GM19328 (cell line): ENCODE data around the gene LAT.
A peak's percentile ranks its signal among the peaks of the same experiment; 100 is the strongest.
"Not testable (repeated sequence)": the region's sequence is repeated elsewhere in the genome, so short reads cannot be mapped to it uniquely, and the experiment has no call there.

ENCODE experiments used
- ATAC-seq: cut with Tn5 transposase; IDR thresholded peaks from one replicate; pipeline ENCODE4 v1.9.1; 2021; ENCODE audit warnings: mild to moderate bottlenecking, moderate library complexity; ENCODE audit not compliant: unreplicated experiment

The LAT gene, protein sequence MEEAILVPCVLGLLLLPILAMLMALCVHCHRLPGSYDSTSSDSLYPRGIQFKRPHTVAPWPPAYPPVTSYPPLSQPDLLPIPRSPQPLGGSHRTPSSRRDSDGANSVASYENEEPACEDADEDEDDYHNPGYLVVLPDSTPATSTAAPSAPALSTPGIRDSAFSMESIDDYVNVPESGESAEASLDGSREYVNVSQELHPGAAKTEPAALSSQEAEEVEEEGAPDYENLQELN

DNA sequence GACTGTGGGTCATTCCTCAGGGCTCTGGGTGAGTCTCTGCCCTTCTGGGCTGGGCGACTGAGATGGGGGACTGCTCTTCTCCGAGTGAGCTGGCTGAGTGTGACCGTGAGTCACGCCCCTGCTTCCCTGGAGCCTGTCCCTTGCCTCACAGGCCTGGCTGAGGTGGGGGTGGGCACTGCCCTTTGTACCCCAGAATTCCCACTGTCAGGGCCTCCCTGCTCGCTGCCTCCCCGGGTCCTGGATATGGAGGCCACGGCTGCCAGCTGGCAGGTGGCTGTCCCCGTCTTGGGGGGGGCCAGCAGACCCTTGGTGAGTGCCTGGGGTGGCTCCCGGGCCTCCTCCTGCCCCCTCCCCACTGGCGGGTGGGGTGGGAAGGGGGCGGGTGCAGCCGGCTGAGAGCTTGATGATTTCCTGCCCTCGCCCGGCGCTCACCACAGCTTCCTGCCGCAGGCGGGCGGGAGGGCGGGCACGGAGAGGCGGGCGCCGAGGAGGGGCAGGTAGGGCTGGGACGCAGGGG lies at the start of gene LAT:
Gene LAT (plus strand): TSS at position 434 of the 517 bp plus-strand sequence. CDS start 366 bp downstream, outside the sequence.
- no peak for ATAC-seq

DNA sequence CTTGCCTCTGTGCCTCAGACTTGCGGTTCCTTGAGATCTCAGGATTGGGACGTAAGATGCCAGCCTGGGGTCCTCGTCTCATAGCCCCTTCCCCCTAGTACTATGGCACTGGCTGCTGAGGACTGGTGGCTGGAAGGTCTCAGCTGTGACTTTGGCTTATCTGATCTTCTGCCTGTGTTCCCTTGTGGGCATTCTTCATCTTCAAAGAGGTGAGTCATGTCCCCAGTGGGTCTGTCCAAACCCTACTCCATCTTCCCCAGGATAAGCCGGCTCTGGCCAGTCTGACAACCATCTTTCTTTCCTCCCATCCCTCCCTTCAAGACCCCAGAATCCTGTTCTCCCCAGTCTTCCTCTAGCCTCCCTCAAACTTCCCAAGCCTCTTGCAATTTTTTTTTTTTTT lies 49.5 kb upstream of the LAT start:
- ATAC-seq = no peak

DNA sequence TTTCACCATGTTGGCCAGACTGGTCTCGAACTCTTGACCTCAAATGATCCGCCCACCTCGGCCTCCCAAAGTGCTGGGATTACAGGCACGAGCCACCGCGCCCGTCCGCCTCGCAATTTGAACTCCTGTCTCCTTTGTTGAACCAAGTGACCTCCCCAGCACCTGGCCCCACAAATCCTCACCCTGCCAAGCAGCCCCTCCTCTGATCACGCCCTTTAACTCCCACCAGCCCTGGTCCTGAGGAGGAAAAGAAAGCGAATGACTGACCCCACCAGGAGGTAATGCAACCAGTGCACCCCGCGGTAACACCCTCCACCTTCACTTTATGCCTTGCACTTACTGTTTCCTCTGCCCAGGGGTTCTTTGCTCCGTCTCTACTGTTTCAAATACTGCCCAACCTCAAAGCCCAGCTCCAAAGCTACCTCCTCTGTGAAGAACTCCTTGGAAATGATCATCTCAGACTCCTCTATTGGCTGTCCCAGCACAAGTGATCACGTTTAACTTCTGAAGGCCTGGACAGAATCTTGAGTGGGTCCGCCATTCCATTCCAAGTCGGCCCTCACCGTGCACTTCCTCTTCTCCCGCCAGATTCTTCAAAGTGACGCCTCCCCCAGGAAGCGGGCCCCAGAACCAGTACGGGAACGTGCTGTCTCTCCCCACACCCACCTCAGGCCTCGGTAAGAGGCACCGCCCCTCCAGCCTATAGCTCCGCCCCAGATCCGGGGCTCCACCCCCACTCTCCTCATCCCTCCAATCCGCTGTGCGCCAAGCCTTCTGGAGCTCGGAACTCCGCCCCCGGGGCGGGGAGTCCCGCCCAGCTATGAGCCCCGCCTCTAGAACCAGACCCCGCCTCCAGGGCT lies 48.7 kb upstream of the LAT start:
- peak; percentile 61 for ATAC-seq

DNA sequence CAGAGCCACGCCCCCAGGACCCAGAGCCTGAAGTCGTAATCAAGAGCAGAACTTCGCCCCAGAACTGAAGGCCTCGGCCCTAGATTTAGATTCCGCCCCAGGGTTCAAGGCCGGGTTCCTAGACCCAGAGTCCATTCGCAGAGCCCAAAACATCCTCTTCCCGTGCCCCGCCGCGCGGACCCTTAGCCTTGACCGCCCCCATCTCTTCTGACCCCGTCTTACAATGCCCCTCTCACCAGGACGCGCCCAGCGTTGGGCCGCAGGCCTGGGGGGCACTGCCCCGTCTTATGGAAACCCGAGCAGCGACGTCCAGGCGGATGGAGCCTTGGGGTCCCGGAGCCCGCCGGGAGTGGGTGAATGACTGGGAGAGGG lies 48.1 kb upstream of the LAT start:
- ATAC-seq = no peak

DNA sequence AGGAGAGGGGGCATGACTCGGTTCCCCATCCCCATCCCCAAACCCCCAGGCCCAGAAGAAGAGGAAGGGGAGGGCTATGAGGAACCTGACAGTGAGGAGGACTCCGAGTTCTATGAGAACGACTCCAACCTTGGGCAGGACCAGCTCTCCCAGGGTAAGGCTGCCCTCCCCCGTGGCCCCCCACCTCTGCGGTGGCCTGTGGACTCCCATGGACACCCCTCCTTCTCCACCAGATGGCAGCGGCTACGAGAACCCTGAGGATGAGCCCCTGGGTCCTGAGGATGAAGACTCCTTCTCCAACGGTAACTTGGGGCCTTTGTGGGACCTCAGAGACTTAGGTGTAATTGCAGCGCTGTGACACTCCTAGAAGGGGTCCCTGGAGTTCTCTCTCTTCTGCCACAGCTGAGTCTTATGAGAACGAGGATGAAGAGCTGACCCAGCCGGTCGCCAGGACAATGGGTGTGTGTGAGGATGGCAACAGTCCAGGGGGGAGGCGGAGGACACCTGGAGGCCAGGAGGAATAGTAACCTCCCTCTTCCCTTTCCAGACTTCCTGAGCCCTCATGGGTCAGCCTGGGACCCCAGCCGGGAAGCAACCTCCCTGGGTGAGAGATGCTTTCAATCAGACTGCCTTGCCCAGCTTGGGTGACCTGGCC lies 47.5 kb upstream of the LAT start:
- ATAC-seq = no peak

DNA sequence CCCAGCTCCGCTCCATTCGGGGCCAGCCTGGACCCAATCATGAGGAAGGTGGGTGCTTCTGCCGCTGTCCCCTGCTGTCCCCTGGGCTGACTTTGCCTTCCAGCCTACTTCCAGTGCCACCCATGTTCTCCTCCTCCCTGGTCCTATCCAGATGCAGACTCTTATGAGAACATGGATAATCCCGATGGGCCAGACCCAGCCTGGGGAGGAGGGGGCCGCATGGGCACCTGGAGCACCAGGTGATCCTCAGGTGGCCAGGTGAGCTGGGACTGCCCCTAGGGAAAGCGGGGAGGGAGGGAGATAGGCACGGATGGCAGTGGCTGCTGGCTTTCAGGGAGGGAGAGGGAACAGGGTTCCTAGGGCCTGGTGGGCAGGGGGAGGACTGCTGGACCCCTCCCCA lies 46.1 kb upstream of the LAT start:
- no peak for ATAC-seq

DNA sequence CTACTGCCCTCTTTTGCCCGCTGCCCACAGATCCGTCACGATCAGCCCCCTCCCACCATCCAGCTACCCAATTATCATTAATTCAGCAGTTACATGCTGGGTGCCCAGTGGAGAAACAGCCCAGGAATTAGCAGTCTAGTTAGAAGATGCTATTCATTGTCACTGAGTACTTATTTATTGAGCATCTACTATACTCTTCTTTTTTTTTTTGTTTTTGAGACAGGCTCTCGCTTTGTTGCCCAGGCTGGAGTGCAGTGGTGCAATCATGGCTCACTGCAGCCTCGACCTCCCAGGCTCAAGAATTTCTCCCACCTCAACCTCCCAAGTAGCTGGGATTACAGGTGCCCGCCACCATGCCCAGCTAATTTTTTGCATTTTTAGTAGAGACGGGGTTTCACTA lies 45.0 kb upstream of the LAT start:
- not testable (repeated sequence) for ATAC-seq

DNA sequence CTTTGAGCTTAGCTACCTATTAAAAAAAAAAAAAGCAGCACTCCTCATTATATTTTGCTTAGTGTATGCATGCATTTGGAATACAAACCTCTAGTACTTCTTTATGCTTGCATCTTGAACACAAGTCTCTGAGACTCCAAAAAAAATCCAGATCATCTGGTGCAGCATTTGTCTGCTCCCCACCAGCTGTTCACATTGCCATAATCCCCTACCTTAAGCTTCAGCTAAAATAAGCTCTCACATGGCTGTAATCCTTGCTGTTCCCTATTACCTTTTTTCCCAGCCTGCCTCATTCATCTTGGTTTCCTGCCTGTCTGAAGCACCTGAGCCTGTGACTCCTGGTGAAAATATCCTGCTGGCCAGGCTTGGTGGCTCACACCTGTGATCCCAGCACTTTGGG lies 41.6 kb upstream of the LAT start:
- no peak for ATAC-seq

DNA sequence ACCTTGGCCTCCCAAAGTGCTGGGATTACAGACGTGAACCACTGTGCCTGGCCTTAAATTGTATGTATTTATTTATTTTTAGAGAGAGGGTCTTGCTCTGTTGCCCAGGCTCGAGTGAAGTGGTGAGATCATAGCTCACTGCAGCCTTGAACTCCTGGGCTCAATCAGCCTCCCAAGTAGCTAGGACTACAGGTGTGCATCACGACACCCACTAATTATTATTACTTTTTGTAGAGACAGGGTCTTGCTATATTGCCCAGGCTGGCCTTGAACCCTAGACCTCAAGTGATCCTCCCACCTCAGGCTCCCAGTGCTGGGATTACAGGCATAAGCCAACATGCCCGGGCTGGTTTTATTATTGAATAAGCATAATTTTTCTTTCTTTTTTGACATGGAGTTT lies 38.2 kb upstream of the LAT start:
- no peak for ATAC-seq

DNA sequence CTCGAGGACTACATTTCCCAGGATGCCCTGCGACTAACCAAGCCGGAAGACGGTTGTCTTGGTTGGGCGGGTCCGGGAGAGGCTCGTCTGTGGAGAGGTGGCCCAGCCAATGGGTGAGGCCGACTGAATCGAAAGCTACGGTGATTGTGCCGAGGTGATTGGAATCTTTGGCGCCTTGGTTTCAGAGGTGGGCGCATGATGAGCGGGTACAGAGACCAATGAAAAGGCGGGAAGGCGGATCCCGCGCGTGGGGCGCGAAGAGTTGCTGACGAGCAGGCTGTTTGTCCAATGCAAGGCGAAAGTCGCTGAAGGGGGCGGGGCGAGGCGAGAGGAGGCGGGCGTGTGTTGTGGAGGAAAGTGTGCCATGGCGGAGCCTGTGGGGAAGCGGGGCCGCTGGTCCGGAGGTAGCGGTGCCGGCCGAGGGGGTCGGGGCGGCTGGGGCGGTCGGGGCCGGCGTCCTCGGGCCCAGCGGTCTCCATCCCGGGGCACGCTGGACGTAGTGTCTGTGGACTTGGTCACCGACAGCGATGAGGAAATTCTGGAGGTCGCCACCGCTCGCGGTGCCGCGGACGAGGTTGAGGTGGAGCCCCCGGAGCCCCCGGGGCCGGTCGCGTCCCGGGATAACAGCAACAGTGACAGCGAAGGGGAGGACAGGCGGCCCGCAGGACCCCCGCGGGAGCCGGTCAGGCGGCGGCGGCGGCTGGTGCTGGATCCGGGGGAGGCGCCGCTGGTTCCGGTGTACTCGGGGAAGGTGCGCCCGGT lies 34.0 kb upstream of the LAT start, which contains the start of gene NFATC2IP:
Gene NFATC2IP (plus strand): TSS at position 290 of the 762 bp plus-strand sequence. CDS start 75 bp downstream, at position 365.
- ATAC-seq = peak; percentile 89

DNA sequence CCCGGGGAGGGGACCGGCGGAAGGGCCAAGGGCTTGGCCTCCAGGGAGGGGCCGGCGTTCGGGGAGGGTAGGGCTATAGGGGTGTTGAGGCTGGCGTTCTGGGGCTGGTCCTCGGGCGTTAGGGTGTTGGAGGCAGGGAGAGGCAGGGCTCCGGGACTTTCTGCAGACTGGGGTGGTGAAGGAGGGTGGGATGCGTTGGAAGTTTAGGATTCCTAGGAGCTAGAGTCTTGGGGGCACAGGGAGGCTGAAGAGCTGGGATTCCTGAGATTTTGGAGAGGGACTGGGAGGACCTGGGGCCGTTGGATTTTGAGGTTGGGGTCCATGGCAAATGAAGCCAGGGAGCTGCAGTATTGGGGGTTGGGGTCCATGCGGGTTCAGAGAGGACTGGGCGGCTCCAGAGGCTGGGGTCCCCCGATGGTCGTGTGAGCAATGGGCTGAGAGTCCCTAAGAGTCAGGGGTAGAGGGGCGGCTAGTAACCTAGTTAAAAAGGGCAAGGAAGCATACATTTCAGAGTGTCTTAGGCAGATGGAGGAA lies 33.4 kb upstream of the LAT start:
- no peak for ATAC-seq

DNA sequence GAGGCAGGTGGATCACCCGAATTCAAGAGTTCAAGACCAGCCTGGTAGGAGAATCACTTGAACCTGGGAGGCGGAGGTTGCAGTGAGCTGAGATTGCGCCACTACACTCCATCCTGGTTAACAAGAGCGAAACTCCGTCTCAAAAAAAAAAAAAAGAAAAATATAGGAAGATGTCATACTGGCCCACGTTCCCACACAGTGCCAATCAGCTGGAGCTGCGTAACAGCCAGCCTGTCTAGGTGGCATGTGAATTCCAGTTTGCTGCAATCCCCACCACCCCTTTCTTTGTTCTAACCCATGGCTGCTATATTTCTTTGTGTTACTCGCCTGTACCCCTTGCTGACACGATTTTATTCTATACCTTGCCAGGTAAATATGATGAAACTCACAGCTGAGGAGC lies 26.6 kb upstream of the LAT start:
- ATAC-seq = no peak

DNA sequence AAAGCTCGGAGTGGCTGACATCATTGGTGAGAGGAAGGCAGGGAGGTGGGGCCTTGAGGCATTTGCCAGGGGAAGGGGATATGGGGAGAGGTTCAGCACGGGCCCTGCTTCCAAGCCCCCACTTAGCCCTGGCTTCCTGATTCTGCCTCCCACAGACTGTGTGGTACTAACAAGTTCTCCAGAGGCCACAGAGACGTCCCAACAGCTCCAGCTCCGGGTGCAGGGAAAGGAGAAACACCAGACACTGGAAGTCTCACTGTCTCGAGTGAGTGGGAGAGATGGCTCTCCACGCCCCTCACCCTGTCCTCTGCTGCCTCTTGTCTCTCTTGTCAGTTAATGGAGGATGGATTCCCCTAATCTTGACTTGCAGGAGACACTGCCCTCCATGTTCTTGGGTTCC lies 26.0 kb upstream of the LAT start:
- ATAC-seq = no peak

DNA sequence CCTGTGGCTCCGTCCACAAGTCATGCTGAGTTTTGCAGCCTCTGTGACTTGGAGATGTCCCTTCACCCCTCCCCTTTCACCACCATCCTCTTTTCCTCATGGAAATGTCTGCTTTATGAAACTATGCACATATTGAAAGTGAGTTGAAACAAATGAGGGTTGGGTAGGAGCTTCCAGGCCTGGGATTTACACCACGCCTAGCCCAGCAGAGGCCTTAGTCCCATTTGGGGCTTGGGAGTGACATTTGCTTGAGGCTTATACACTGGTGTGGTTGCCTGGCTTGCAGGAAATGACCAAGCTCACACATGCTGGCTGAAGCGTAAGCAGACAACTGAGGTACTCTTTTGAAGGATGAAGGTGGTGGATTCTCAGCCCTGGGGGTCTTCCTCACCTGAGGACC lies 20.8 kb upstream of the LAT start:
- no peak for ATAC-seq

DNA sequence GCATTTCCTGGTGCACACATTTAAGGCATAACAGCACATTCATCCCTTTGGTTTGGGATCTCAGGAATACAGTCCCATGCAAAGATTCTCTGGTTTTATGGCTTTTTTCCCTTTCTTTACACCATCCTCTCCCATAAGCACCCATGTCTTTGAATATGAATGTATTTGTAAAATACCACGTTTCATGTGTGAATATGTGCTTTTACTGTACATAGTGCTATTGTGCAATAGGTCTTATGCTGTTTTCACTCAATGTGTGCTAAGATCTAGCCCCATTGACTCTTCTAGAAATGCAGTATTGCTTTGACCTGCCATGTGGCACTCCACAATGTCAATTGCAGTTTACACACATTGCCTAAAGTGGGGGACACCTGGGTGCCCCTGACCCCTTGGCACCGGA lies 20.4 kb upstream of the LAT start:
- no peak for ATAC-seq

DNA sequence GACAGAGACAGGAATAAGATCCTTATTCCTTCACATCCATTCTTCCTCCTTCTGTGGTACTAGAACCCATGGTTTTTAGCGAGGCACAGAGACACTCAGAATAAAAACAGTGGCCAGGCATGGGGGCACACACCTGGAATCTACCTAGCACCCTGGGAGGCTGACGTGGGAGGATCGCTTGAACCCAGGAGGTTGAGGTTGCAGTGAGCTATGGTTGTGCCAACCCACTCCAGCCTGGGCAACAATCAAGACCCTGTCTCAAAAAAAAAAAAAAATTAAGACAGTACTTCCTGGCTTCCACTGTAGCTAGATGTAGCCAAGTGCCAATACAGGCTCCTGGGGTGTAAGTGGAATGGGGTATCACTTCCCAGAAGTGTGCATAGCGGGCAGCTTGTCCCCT lies 17.7 kb upstream of the LAT start:
- ATAC-seq = no peak

DNA sequence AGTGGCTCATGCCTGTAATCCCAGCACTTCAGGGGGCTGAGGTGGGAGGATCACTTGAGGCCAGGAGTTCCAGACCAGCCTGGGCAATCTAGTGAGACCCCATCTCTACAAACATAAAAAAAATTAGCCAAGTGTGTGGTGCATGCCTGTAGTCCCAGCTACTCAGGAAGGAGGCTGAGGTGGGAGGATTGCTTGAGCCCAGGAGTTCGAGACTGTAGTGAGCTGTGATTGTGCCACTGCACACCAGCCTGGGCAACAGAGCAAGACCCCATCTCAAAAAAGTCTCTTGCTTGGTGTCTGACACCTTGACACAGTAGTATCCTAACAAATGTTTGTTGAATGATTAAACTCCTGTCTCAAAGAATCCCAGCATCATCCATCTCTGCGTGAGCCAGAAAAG lies 15.2 kb upstream of the LAT start:
- ATAC-seq = not testable (repeated sequence)

DNA sequence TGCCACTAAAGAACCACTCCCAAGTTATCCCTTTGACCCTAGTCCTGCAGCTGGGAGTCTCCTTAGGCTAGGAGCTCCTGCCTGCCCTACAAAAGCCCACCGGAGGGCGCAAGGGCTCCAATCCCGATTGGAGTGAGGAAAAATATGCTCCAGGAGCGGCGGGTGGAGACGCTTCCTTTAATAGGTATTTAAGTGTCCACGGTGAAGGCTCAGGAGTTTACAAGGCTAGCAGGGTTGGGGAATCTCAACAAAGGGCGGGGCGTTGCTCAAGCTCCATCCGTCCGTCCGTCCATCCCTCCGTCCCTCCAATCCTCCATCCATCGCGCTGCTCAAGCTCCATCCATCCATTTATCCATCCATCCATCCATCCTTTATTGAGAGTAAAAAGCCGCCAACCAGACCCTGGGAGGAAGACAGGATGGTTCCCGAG lies 10.8 kb upstream of the LAT start:
- peak; percentile 22 for ATAC-seq

DNA sequence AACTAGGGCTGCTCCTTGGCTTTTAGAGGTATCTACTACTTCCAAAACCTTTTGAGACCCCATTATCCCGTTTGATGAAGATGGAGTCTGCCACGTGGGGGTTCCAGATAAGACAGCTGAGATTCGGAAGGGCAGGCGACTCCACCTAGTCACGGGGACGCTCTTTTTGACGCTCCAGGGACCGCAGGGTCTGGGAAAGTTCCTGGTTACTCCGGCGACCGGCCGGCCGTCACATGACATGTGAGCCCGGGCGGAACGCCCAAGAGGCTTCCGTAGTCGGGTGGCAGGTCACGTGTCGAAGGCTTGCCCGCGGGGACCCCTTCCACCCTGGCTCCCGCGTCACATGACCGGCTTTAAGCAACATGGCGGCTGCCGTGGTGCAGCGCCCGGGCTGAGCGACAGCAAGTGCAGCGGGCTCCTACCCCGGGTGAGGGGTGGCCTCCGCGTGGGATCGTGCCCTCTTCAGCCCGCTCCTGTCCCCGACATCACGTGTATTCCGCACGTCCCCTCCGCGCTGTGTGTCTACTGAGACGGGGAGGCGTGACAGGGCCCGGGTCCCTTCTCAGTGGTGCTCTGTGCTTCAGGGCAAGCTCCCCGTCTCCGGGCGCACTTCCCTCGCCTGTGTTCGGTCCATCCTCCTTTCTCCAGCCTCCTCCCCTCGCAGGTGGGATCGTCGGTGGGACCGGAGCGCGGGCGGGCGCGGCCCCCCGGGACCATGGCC lies 10.3 kb upstream of the LAT start, which contains the start of gene SPNS1:
Gene SPNS1 (plus strand): TSS at position 342 of the 721 bp plus-strand sequence. CDS start 374 bp downstream, at position 716.
- peak; percentile 77 for ATAC-seq

DNA sequence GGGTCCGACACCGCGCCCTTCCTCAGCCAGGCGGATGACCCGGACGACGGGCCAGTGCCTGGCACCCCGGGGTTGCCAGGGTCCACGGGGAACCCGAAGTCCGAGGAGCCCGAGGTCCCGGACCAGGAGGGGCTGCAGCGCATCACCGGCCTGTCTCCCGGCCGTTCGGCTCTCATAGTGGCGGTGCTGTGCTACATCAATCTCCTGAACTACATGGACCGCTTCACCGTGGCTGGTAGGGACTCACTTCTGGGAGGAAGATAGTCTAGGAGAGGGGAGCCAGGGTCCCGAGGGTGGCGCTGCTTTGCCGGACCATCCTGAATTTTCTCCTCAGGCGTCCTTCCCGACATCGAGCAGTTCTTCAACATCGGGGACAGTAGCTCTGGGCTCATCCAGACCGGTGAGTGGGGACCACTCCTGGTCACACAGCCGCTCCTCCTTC lies 9.7 kb upstream of the LAT start:
- no peak for ATAC-seq
